ACHN (cell line): ENCODE data around the gene GPRIN1.
A peak's percentile ranks its signal among the peaks of the same experiment; 100 is the strongest.

Experiments
- DNase-seq: peaks from one replicate; pipeline ENCODE4 v3.0.0-alpha.2; 2015
- in situ Hi-C: cut with HindIII; loops from 2 replicates; pipeline ENCODE4 v1.10.0; 2017; ENCODE audit warnings: low sequenced_read_pairs, low pct_ligation_motif_present, low pct_unique_long_range_greater_than_20kb

Gene GPRIN1

GRCh38 chr5:176589039-176589769 is 20.8 kb downstream of the GPRIN1 start:
- in situ Hi-C loops: no loop called here
- no peak for DNase-seq

GRCh38 chr5:176588297-176588696 is 21.7 kb downstream of the GPRIN1 start:
- in situ Hi-C loops: no loop called here
- DNase-seq: no peak

GRCh38 chr5:176587398-176587797 is 22.6 kb downstream of the GPRIN1 start:
- in situ Hi-C loops: no loop called here
- no peak for DNase-seq

- in situ Hi-C loops: no loop called here
- DNase-seq: no peak
These were observed 26.9 kb downstream of the GPRIN1 start for GRCh38 chr5:176583076-176583475.

- in situ Hi-C loops: no loop called here
These were observed 28.6 kb downstream of the GPRIN1 start for GRCh38 chr5:176581361-176581760.

GRCh38 chr5:176579323-176579722 is 30.6 kb downstream of the GPRIN1 start:
- no peak for DNase-seq
- in situ Hi-C loops: no loop called here

More at GRCh38 chr5:176581361-176581760, 28.6 kb downstream of the GPRIN1 start:
- no peak for DNase-seq

GRCh38 chr5:176578391-176578808 is 31.6 kb downstream of the GPRIN1 start:
- peak; percentile 14 for DNase-seq
- in situ Hi-C loops: no loop called here

- in situ Hi-C loops: no loop called here
- DNase-seq: no peak
These were observed 32.4 kb downstream of the GPRIN1 start for GRCh38 chr5:176577312-176578176.

- in situ Hi-C loops: no loop called here
- no peak for DNase-seq
These were observed 34.2 kb downstream of the GPRIN1 start for GRCh38 chr5:176575488-176576422.

GRCh38 chr5:176575066-176575465 is 34.9 kb downstream of the GPRIN1 start:
- no peak for DNase-seq
- in situ Hi-C loops: no loop called here

- in situ Hi-C loops: no loop called here
- no peak for DNase-seq
These were observed 35.7 kb downstream of the GPRIN1 start for GRCh38 chr5:176574297-176574591.

GRCh38 chr5:176573564-176574296 is 36.2 kb downstream of the GPRIN1 start:
- peak; percentile 42 for DNase-seq
- in situ Hi-C loops: no loop called here

- in situ Hi-C loops: no loop called here
- no peak for DNase-seq
These were observed 39.9 kb downstream of the GPRIN1 start for GRCh38 chr5:176570044-176570443.

GRCh38 chr5:176568657-176569056 is 41.3 kb downstream of the GPRIN1 start:
- no peak for DNase-seq
- in situ Hi-C loops: no loop called here

GRCh38 chr5:176565760-176566288 is 44.1 kb downstream of the GPRIN1 start:
- in situ Hi-C loops: no loop called here
- no peak for DNase-seq

GRCh38 chr5:176564002-176564401 is 46.0 kb downstream of the GPRIN1 start:
- DNase-seq: no peak
- in situ Hi-C loops: no loop called here

- in situ Hi-C loops: no loop called here
- no peak for DNase-seq
These were observed 47.8 kb downstream of the GPRIN1 start for GRCh38 chr5:176562189-176562588.

GRCh38 chr5:176561259-176561658 is 48.7 kb downstream of the GPRIN1 start:
- DNase-seq: no peak
- in situ Hi-C loops: no loop called here
